ENCODE results near the gene IGF2R.
"Not testable (repeated sequence)": the region's sequence is repeated elsewhere in the genome, so short reads cannot be mapped to it uniquely, and the experiment has no call there.

The IGF2R gene

GRCh38 chr6:160108077-160108476, 139.2 kb downstream of the IGF2R start:
- no peak for TF ChIP-seq CTCF (IDR thresholded peaks at IDR 0.05; ENCODE audit: low read depth, low read length)
- TF ChIP-seq MAX (IDR thresholded peaks at IDR 0.05; ENCODE audit: low read depth, low read length): no peak
- no peak for TF ChIP-seq MYC (IDR thresholded peaks at IDR 0.05; ENCODE audit: low read depth, low read length)
- no peak for TF ChIP-seq POLR2A (IDR thresholded peaks at IDR 0.05; ENCODE audit: extremely low read depth, insufficient read length)
- no peak overlapping the region for H3K4me3 ChIP-seq (ENCODE audit: low read depth, low read length)
- DNase-seq (ENCODE audit: low read depth): no peak

GRCh38 chr6:160110586-160111123, 141.8 kb downstream of the IGF2R start:
- no peak overlapping the region for H3K4me3 ChIP-seq (ENCODE audit: low read depth, low read length)
- TF ChIP-seq MAX (IDR thresholded peaks at IDR 0.05; ENCODE audit: low read depth, low read length) (no peak), MYC (IDR thresholded peaks at IDR 0.05; ENCODE audit: low read depth, low read length) (no peak), POLR2A (IDR thresholded peaks at IDR 0.05; ENCODE audit: extremely low read depth, insufficient read length) (no peak), CTCF (IDR thresholded peaks at IDR 0.05; ENCODE audit: low read depth, low read length) (no peak)
- no peak for DNase-seq (ENCODE audit: low read depth)

GRCh38 chr6:160111806-160112205, 142.9 kb downstream of the IGF2R start:
- TF ChIP-seq MAX (IDR thresholded peaks at IDR 0.05; ENCODE audit: low read depth, low read length) (no peak), MYC (IDR thresholded peaks at IDR 0.05; ENCODE audit: low read depth, low read length) (no peak), CTCF (IDR thresholded peaks at IDR 0.05; ENCODE audit: low read depth, low read length) (no peak), POLR2A (IDR thresholded peaks at IDR 0.05; ENCODE audit: extremely low read depth, insufficient read length) (no peak)
- no peak overlapping the region for H3K4me3 ChIP-seq (ENCODE audit: low read depth, low read length)
- no peak for DNase-seq (ENCODE audit: low read depth)

- H3K4me3 ChIP-seq (ENCODE audit: low read depth, low read length): no peak overlapping the region
- TF ChIP-seq CTCF (IDR thresholded peaks at IDR 0.05; ENCODE audit: low read depth, low read length): no peak
- no peak for TF ChIP-seq POLR2A (IDR thresholded peaks at IDR 0.05; ENCODE audit: extremely low read depth, insufficient read length)
- TF ChIP-seq MAX (IDR thresholded peaks at IDR 0.05; ENCODE audit: low read depth, low read length): no peak
- no peak for TF ChIP-seq MYC (IDR thresholded peaks at IDR 0.05; ENCODE audit: low read depth, low read length)
- DNase-seq (ENCODE audit: low read depth): no peak
These were observed 143.9 kb downstream of the IGF2R start for GRCh38 chr6:160112628-160113299.

GRCh38 chr6:160114536-160114935, 145.7 kb downstream of the IGF2R start:
- H3K4me3 ChIP-seq (ENCODE audit: low read depth, low read length); DNase-seq (ENCODE audit: low read depth): not testable (repeated sequence)

GRCh38 chr6:160115421-160115820, 146.5 kb downstream of the IGF2R start:
- no peak for TF ChIP-seq MYC (IDR thresholded peaks at IDR 0.05; ENCODE audit: low read depth, low read length)
- no peak for TF ChIP-seq MAX (IDR thresholded peaks at IDR 0.05; ENCODE audit: low read depth, low read length)
- no peak for TF ChIP-seq POLR2A (IDR thresholded peaks at IDR 0.05; ENCODE audit: extremely low read depth, insufficient read length)
- TF ChIP-seq CTCF (IDR thresholded peaks at IDR 0.05; ENCODE audit: low read depth, low read length): no peak
- H3K4me3 ChIP-seq (ENCODE audit: low read depth, low read length): no peak overlapping the region
- DNase-seq (ENCODE audit: low read depth): no peak
